A549 (cell line): ENCODE results near the gene PLEKHH3. TPM values are rescaled to one million over a fixed set of nuclear protein-coding genes. Genes with fewer than 3 reads are reported as not detected.
"Not testable (repeated sequence)": the region's sequence is repeated elsewhere in the genome, so short reads cannot be mapped to it uniquely, and the experiment has no call there.

Source experiments
- ATAC-seq, 2 experiments: fragments of 200-7000 bp in 1 of 2; fragments of >200 bp in 1 of 2; cut with Nextera tagmentation in 1 of 2; cut with Tn5 transposase in 1 of 2; 3 replicates each; pipeline versions ENCODE4 v1.8.0 to v1.9.1; 2018 to 2020; ENCODE audit warnings: mild to moderate bottlenecking in 1 of 2, moderate library complexity in 1 of 2
- CTCF ChIA-PET: fragments of 300-600 bp; sonication (Branson Sonifier 250); formaldehyde crosslinking; extraction: SDS; loops from one replicate; lab custom pipeline; 2021; ENCODE audit warnings: antibody characterized with exemption, inconsistent platforms; lab: Yijun Ruan, JAX
- POLR2A ChIA-PET: fragments of 350-600 bp; formaldehyde crosslinking; extraction: SDS; loops from one replicate; lab custom pipeline; 2021; ENCODE audit warnings: antibody characterized with exemption, inconsistent platforms; lab: Yijun Ruan, JAX
- DNase-seq, 2 experiments: peaks; one replicate each; pipeline versions ENCODE4 v3.0.0 to v3.0.0-alpha.2; 2011 to 2016; ENCODE audit warnings: low read depth in 1 of 2, low spot score in 1 of 2
- FAIRE-seq: peaks from 2 replicates; lab custom pipeline; 2011; peaks lifted over from hg19 to GRCh38; lab: Jason Lieb, UNC
- H3K27ac ChIP-seq, 2 experiments: fragments of >200 bp; sonication (Bioruptor Twin); formaldehyde crosslinking; 3 replicates each; pipeline ENCODE4 v1.5.1; 2016 to 2017
- H3K4me1 ChIP-seq: fragments of >200 bp; sonication (Bioruptor Twin); formaldehyde crosslinking; 3 replicates; pipeline ENCODE4 v1.6.1; 2016
- H3K4me2 ChIP-seq: fragments of >200 bp; sonication (Bioruptor Twin); formaldehyde crosslinking; 3 replicates; pipeline ENCODE4 v1.6.1; 2016
- H3K4me3 ChIP-seq: fragments of >200 bp; sonication (Bioruptor Twin); formaldehyde crosslinking; 3 replicates; pipeline ENCODE4 v1.5.1; 2016
- H3K9me3 ChIP-seq: fragments of >200 bp; sonication (Bioruptor Twin); formaldehyde crosslinking; 3 replicates; pipeline ENCODE4 v1.6.1; 2016
- ATOH8 ChIP-seq: fragments of 250-450 bp; sonication (Bioruptor Pico); IDR thresholded peaks from 2 replicates; pipeline ENCODE4 v1.5.0; 2020; ENCODE audit warnings: low read depth, mild to moderate bottlenecking, moderate library complexity
- BHLHE40 ChIP-seq: IDR thresholded peaks from 2 replicates; pipeline ENCODE4 v1.6.1; 2012; ENCODE audit warnings: low read depth, low read length, inconsistent platforms
- CHD2 ChIP-seq: fragments of 150-350 bp; IDR thresholded peaks from 2 replicates; pipeline ENCODE4 v1.6.1; 2014; ENCODE audit warnings: low read length; ENCODE audit not compliant: partially characterized antibody
- CTCF ChIP-seq: fragments of >200 bp; sonication (Bioruptor Twin); formaldehyde crosslinking; IDR thresholded peaks from 3 replicates; pipeline ENCODE4 v1.5.1; 2016
- EHMT2 ChIP-seq: fragments of 200-600 bp; sonication (generic); IDR thresholded peaks from 2 replicates; pipeline ENCODE4 v1.6.1; 2016; ENCODE audit warnings: antibody characterized with exemption, low read depth, mild to moderate bottlenecking, moderate library complexity
- EP300 ChIP-seq, 2 experiments: fragments of >200 bp; sonication (Bioruptor Twin); formaldehyde crosslinking; IDR thresholded peaks; 2 replicates in 1 of 2; 3 replicates in 1 of 2; pipeline ENCODE4 v1.6.1; 2016 to 2017
- FOSL2 ChIP-seq, 2 experiments: fragments of 450-650 bp in 1 of 2; fragments of >200 bp in 1 of 2; sonication (Bioruptor Twin) in 1 of 2; formaldehyde crosslinking; IDR thresholded peaks; 2 replicates each; pipeline versions ENCODE4 v1.5.0 to v1.6.1; 2016 to 2020; ENCODE audit warnings: mild to moderate bottlenecking in 1 of 2, moderate library complexity in 1 of 2
- HEYL ChIP-seq: fragments of 250-450 bp; sonication (Bioruptor Pico); IDR thresholded peaks from 2 replicates; pipeline ENCODE4 v1.8.0; 2021; ENCODE audit warnings: mild to moderate bottlenecking, moderate library complexity
- HOXA7 ChIP-seq: fragments of 250-450 bp; sonication (Bioruptor Pico); IDR thresholded peaks from 2 replicates; pipeline ENCODE4 v1.5.0; 2020; ENCODE audit warnings: mild to moderate bottlenecking, moderate library complexity
- KDM1A ChIP-seq: fragments of 200-600 bp; sonication (generic); IDR thresholded peaks from 2 replicates; pipeline ENCODE4 v1.6.1; 2016; ENCODE audit warnings: low read depth, mild to moderate bottlenecking
- NR3C1 ChIP-seq: fragments of >200 bp; sonication (Bioruptor Twin); formaldehyde crosslinking; IDR thresholded peaks from 3 replicates; pipeline ENCODE4 v1.6.1; 2017
- SREBF2 ChIP-seq: fragments of 450-650 bp; IDR thresholded peaks from 2 replicates; pipeline ENCODE4 v1.6.1; 2014; ENCODE audit warnings: mild to moderate bottlenecking, moderate library complexity
- ZSCAN20 ChIP-seq: fragments of 250-450 bp; sonication (Bioruptor Pico); IDR thresholded peaks from 2 replicates; pipeline ENCODE4 v1.8.0; 2022; ENCODE audit warnings: mild to moderate bottlenecking, moderate library complexity
- WGBS: methylation state at CpG from one replicate; pipeline ENCODE4 v1.1.6; 2017; ENCODE audit errors: missing lambda C conversion rate; 5-methylcytosine and 5-hydroxymethylcytosine counted together
- polyA plus RNA-seq, 4 experiments: library from polyadenylated mRNA; depleted of rRNA in 3 of 4; stranded (reverse); fragments of >200 nt; fragmentation: RNase III in 1 of 4; extraction: RNeasy Plus Mini Kit Qiagen cat#74134 plus additional on column Dnase treatment in 1 of 4; gene quantifications; 2 replicates in 3 of 4; 3 replicates in 1 of 4; pipeline ENCODE4 v1.2.3, GENCODE V29; 2011 to 2017
- TF ChIP-seq, protein P1 (sequence below): fragments of >200 bp; sonication (Bioruptor Twin); formaldehyde crosslinking; IDR thresholded peaks from 3 replicates; pipeline ENCODE4 v1.6.1; 2016

PLEKHH3 gene
- polyA plus RNA-seq, 2 of the 4 experiments (the other 2 are of a cell fraction): 5.5 to 14.0 TPM

GRCh38 chr17:42665581-42666001, 11.2 kb downstream of the PLEKHH3 start:
- TF ChIP-seq ZSCAN20 (CRISPR knock-in tag) (no peak), NR3C1 (no peak), SREBF2 (no peak), CTCF (no peak), ATOH8 (CRISPR knock-in tag) (no peak), EP300 (IDR thresholded peaks at IDR 0.05) (no peak), EHMT2 (no peak), KDM1A (no peak), HOXA7 (CRISPR knock-in tag) (no peak), HEYL (CRISPR knock-in tag) (no peak), CHD2 (no peak)
- TF ChIP-seq, protein P1, sequence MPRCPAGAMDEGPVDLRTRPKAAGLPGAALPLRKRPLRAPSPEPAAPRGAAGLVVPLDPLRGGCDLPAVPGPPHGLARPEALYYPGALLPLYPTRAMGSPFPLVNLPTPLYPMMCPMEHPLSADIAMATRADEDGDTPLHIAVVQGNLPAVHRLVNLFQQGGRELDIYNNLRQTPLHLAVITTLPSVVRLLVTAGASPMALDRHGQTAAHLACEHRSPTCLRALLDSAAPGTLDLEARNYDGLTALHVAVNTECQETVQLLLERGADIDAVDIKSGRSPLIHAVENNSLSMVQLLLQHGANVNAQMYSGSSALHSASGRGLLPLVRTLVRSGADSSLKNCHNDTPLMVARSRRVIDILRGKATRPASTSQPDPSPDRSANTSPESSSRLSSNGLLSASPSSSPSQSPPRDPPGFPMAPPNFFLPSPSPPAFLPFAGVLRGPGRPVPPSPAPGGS: no peak
- CTCF ChIA-PET: interaction anchor here (0.6 kb wide), 1 partner anchor 9 kb away, joined by 3 read pairs; no protein-coding TSS in a partner anchor
- FAIRE-seq (no peak), ATAC-seq (no peak), DNase-seq (no peak)
- 91% methylated on average over 14 of the region's 14 CpGs for WGBS
- Histone ChIP-seq H3K4me1 (peaks cover 40% of the 10 kb centered on the region), H3K27ac (no peak overlapping the region), H3K4me3 (no peak overlapping the region), H3K4me2 (no peak overlapping the region), H3K9me3 (no peaks in the 10 kb centered on the region)
- POLR2A ChIA-PET: no interaction called here

DNA sequence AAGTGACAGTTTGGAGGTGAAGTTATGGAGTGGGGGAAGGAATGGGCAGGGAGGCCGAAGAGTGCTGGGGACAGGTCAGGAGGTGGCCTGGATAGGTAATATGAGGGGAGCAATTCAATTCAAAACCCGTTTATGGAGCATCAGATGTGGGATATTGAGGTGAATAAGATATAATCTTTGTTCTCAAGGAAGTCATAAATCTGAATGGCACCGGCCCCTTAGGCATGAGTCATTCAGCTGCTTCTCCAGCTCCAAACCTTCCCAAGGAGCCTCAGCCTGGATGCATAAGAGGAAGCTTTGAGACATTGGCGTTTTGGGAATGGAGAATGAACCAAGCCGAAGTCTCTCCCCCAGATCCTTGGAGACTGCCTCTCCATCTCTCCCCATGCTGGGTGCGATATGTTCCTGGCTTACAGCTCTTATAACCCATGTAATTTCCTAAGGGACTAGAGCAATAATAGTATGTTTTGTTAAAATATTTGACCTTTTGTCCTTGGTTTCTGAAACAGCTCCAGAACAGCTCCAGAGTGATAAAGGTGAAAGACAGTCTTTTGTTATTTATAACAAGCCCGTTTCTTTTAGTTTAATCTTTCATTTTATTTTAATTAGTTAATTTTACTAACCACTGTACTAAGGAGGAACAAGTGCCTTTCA, 16.0 kb downstream of the PLEKHH3 start:
- peak overlapping the region; percentile 71 for H3K4me2 ChIP-seq
- peaks cover 4% of the 10 kb centered on the region; the same call in 2 of the 3 replicates for H3K9me3 ChIP-seq
- WGBS: 52% methylated on average over 7 of the region's 7 CpGs
- H3K27ac ChIP-seq: peak overlapping the region; percentile 23 to 39; a peak in 4 of 6 replicates
- DNase-seq (peak in 1 of 2 experiments; percentile 68), FAIRE-seq (no peak), ATAC-seq (peak; percentile 10 to 34; a peak in 3 of 6 replicates)
- H3K4me1 ChIP-seq: peaks cover 18% of the 10 kb centered on the region
- POLR2A ChIA-PET: interaction anchor here (0.8 to 1.3 kb wide), 4 partner anchors 16 to 163 kb away, joined by 3 read pairs; partner anchors contain the start of genes BECN1 and PLEKHH3
- no peak overlapping the region for H3K4me3 ChIP-seq
- TF ChIP-seq BHLHE40 (no peak), FOSL2 (IDR thresholded peaks at IDR 0.05) (0 out of 2 replicates have a peak, but pooled peaks have one; percentile 42), FOSL2 (CRISPR knock-in tag; IDR thresholded peaks at IDR 0.05) (peak; percentile 69)
- CTCF ChIA-PET: interaction anchor here (0.9 to 7.9 kb wide), 11 partner anchors 12 to 112 kb away, joined by 3 to 46 read pairs (median 7); partner anchors contain the start of genes CCR10, PLEKHH3, PSMC3IP and TUBG1

DNA sequence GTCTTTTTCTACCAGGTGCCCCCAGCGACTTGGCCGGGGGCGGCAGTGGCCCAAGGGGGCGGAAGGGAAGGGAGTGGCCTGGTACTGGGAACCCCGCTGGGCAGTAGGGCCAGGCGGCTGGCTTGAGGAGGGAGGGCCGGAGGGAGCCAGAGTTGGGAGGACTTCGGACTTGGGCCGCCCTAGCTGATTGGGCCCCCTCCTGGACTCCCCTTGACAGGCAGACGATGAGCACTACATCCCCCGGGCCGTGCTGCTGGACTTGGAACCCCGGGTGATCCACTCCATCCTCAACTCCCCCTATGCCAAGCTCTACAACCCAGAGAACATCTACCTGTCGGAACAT, 16.9 kb downstream of the PLEKHH3 start:
- not testable (repeated sequence) for FAIRE-seq, DNase-seq, H3K9me3 ChIP-seq
- peak; percentile 45 to 49 for ATAC-seq
- WGBS: 83% methylated on average over 1 of the region's 14 CpGs
- POLR2A ChIA-PET: interaction anchor here (0.9 to 1.8 kb wide), 4 partner anchors 7 to 51 kb away, joined by 6 to 15 read pairs (median 9); partner anchors contain the start of genes PLEKHH3, RETREG3 and TUBG1
- peak overlapping the region; percentile 67 for H3K4me3 ChIP-seq
- peak overlapping the region; percentile 86 for H3K4me2 ChIP-seq
- CTCF ChIA-PET: interaction anchor here (0.9 to 7.9 kb wide), 10 partner anchors 8 to 111 kb away, joined by 3 to 46 read pairs (median 8); partner anchors contain the start of genes CCR10, PLEKHH3 and PSMC3IP
- H3K4me1 ChIP-seq: peaks cover 18% of the 10 kb centered on the region
- H3K27ac ChIP-seq: peak overlapping the region; percentile 85 to 94; a peak in 4 of 6 replicates
